ENCODE measurements around the gene DSCAML1. TPM values are rescaled to one million over a fixed set of nuclear protein-coding genes. Genes with fewer than 3 reads are reported as not detected.

Gene DSCAML1
- total RNA-seq, 2 donors from 2014 or later = 0.33 to 1.6 TPM

- TF ChIP-seq CTCF (IDR thresholded peaks at IDR 0.05) (no peak), POLR2A (IDR thresholded peaks at IDR 0.05) (no peak)
- Histone ChIP-seq H3K9me3 (no peaks in the 10 kb centered on the region), H3K36me3 (replicated peaks in 1 of 2; ENCODE audit: insufficient read depth in 1 of 2, low read depth in 2 of 2) (no peaks in the 10 kb centered on the region), H3K4me1 (no peaks in the 10 kb centered on the region), H3K4me3 (no peak overlapping the region), H3K27ac (no peak overlapping the region), H3K27me3 (no peaks in the 10 kb centered on the region)
- intact Hi-C loops (cut with DNase I) = no loop called here
- ATAC-seq (no peak), DNase-seq (no peak)
- 84 to 89% methylated on average over 6 of the region's 6 CpGs for WGBS, 2 donors
Measured at GRCh38 chr11:117687776-117688175, 109.2 kb downstream of the DSCAML1 start.

GRCh38 chr11:117686711-117687110, 110.3 kb downstream of the DSCAML1 start:
- 74 to 90% methylated on average over 3 of the region's 3 CpGs for WGBS, 2 donors
- H3K4me1 ChIP-seq = no peaks in the 10 kb centered on the region
- intact Hi-C loops (cut with DNase I) = no loop called here
- no peak overlapping the region for H3K4me3 ChIP-seq
- TF ChIP-seq CTCF (IDR thresholded peaks at IDR 0.05) = no peak
- TF ChIP-seq POLR2A (IDR thresholded peaks at IDR 0.05) = no peak
- no peak overlapping the region for H3K27ac ChIP-seq
- H3K9me3 ChIP-seq = no peaks in the 10 kb centered on the region
- no peaks in the 10 kb centered on the region for H3K36me3 ChIP-seq (replicated peaks in 1 of 2; ENCODE audit: insufficient read depth in 1 of 2, low read depth in 2 of 2)
- DNase-seq (no peak), ATAC-seq (no peak)
- H3K27me3 ChIP-seq = no peaks in the 10 kb centered on the region

GRCh38 chr11:117685566-117685965, 111.5 kb downstream of the DSCAML1 start:
- WGBS, 2 donors = 81 to 82% methylated on average over 5 to 6 of the region's 6 CpGs

DNA sequence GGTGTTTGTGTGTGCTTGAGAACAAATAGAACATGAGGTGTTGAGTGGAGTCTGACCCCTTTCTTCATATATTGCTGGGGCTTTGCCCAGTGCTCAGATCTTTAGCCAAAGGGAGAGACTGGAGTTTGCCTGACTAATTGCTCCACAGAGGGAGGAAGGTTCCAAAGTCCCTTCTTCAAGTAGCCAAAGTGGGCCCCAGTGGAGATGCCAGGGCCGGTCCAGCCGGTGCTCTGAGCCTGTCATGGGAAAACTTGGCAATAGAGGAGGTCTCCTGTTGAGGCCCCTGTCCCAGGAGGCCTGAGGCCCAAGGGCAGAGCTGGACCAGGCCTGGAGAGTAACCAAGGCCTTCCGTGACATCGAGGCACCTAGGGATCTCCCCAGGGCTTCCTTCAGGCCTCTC, 112.3 kb downstream of the DSCAML1 start:
- no peak for DNase-seq
- Histone ChIP-seq H3K9me3 (no peaks in the 10 kb centered on the region), H3K36me3 (replicated peaks in 1 of 2; ENCODE audit: insufficient read depth in 1 of 2, low read depth in 2 of 2) (no peaks in the 10 kb centered on the region), H3K4me3 (no peak overlapping the region), H3K27me3 (no peaks in the 10 kb centered on the region), H3K27ac (no peak overlapping the region), H3K4me1 (no peaks in the 10 kb centered on the region)
- 68% methylated on average over 4 of the region's 4 CpGs; no CpG with 5 or more reads in 1 of the 2 donors for WGBS, 2 donors
- no peak for ATAC-seq
- TF ChIP-seq CTCF (IDR thresholded peaks at IDR 0.05) = no peak
- no peak for TF ChIP-seq POLR2A (IDR thresholded peaks at IDR 0.05)
- intact Hi-C loops (cut with DNase I) = no loop called here

More at GRCh38 chr11:117685566-117685965, 111.5 kb downstream of the DSCAML1 start:
- Histone ChIP-seq H3K4me3 (no peak overlapping the region), H3K27ac (no peak overlapping the region), H3K36me3 (replicated peaks in 1 of 2; ENCODE audit: insufficient read depth in 1 of 2, low read depth in 2 of 2) (no peaks in the 10 kb centered on the region), H3K4me1 (no peaks in the 10 kb centered on the region), H3K27me3 (no peaks in the 10 kb centered on the region), H3K9me3 (no peaks in the 10 kb centered on the region)
- TF ChIP-seq CTCF (IDR thresholded peaks at IDR 0.05) (no peak), POLR2A (IDR thresholded peaks at IDR 0.05) (no peak)
- intact Hi-C loops (cut with DNase I) = no loop called here
- ATAC-seq (no peak), DNase-seq (no peak)

- Histone ChIP-seq H3K36me3 (replicated peaks in 1 of 2; ENCODE audit: insufficient read depth in 1 of 2, low read depth in 2 of 2) (no peaks in the 10 kb centered on the region), H3K27ac (no peak overlapping the region), H3K4me3 (no peak overlapping the region), H3K9me3 (no peaks in the 10 kb centered on the region), H3K4me1 (no peaks in the 10 kb centered on the region), H3K27me3 (no peaks in the 10 kb centered on the region)
- 60 to 63% methylated on average over 3 of the region's 3 CpGs for WGBS, 2 donors
- ATAC-seq (no peak), DNase-seq (no peak)
- TF ChIP-seq CTCF (IDR thresholded peaks at IDR 0.05) = no peak
- no peak for TF ChIP-seq POLR2A (IDR thresholded peaks at IDR 0.05)
- intact Hi-C loops (cut with DNase I) = no loop called here
Measured at GRCh38 chr11:117684111-117684510, 112.9 kb downstream of the DSCAML1 start.
